Mesenchymal stem cell (in vitro differentiated cells and primary cell): ENCODE data around the gene KCNJ10.

Source experiments
- DNase-seq: peaks from one replicate; pipeline ENCODE4 v3.0.0-alpha.2; 2013
- H2AFZ ChIP-seq: one replicate; pipeline ENCODE4 v1.6.1; 2013; ENCODE audit warnings: low read depth, mild to moderate bottlenecking, control low read depth, inconsistent platforms, low read length, moderate library complexity
- H2AK5ac ChIP-seq: 2 replicates; pipeline ENCODE4 v1.6.1; 2013; ENCODE audit warnings: low read length, moderate library complexity, mild to moderate bottlenecking, inconsistent platforms; ENCODE audit not compliant: severe bottlenecking
- H2BK120ac ChIP-seq: one replicate; pipeline ENCODE4 v1.6.1; 2013; ENCODE audit warnings: low read depth, mild to moderate bottlenecking, inconsistent platforms, low read length, moderate library complexity
- H2BK12ac ChIP-seq, 2 experiments: one replicate each; pipeline ENCODE4 v1.6.1; 2013; ENCODE audit warnings: inconsistent platforms in 2 of 2, low read length in 2 of 2, mild to moderate bottlenecking in 2 of 2, moderate library complexity in 2 of 2, control low read depth in 1 of 2
- H2BK15ac ChIP-seq: one replicate; pipeline ENCODE4 v1.6.1; 2013; ENCODE audit warnings: mild to moderate bottlenecking, low read depth, inconsistent platforms; ENCODE audit not compliant: poor library complexity, severe bottlenecking
- H2BK5ac ChIP-seq: 2 replicates; pipeline ENCODE4 v1.6.1; 2013; ENCODE audit warnings: low read depth, mild to moderate bottlenecking, low read length, control low read depth, inconsistent platforms; ENCODE audit not compliant: poor library complexity, severe bottlenecking
- H3K14ac ChIP-seq, 2 experiments: one replicate each; pipeline ENCODE4 v1.6.1; 2013; ENCODE audit warnings: inconsistent platforms in 2 of 2, low read length in 2 of 2, control low read depth in 1 of 2, mild to moderate bottlenecking in 1 of 2, moderate library complexity in 1 of 2
- H3K18ac ChIP-seq, 2 experiments: one replicate each; pipeline ENCODE4 v1.6.1; 2013; ENCODE audit warnings: inconsistent platforms in 2 of 2, low read length in 2 of 2, control low read depth in 1 of 2, low read depth in 1 of 2, mild to moderate bottlenecking in 1 of 2
- H3K23ac ChIP-seq, 2 experiments: one replicate each; pipeline ENCODE4 v1.6.1; 2013; ENCODE audit warnings: inconsistent platforms in 2 of 2, low read length in 2 of 2, mild to moderate bottlenecking in 2 of 2, moderate library complexity in 2 of 2, control low read depth in 1 of 2
- H3K27ac ChIP-seq: 2 replicates; pipeline ENCODE4 v1.5.1; 2013; ENCODE audit warnings: mild to moderate bottlenecking, moderate library complexity, low read length, control low read depth, inconsistent platforms; ENCODE audit not compliant: poor library complexity, severe bottlenecking
- H3K27me3 ChIP-seq, 2 experiments: 2 replicates each; pipeline versions ENCODE4 v1.6.1 to v1.7.0; 2013; ENCODE audit warnings: low read length in 2 of 2, mild to moderate bottlenecking in 2 of 2, moderate library complexity in 2 of 2, control low read depth in 1 of 2, inconsistent platforms in 1 of 2; ENCODE audit not compliant: control insufficient read depth in 1 of 2, insufficient read depth in 1 of 2
- H3K36me3 ChIP-seq, 2 experiments: 2 replicates each; pipeline versions ENCODE4 v1.6.1 to v1.7.0; 2013; ENCODE audit warnings: low read length in 2 of 2, control low read depth in 1 of 2, inconsistent platforms in 1 of 2, low read depth in 1 of 2, mild to moderate bottlenecking in 1 of 2; ENCODE audit not compliant: insufficient read depth in 2 of 2, control insufficient read depth in 1 of 2
- H3K4ac ChIP-seq, 2 experiments: one replicate each; pipeline ENCODE4 v1.6.1; 2013; ENCODE audit warnings: inconsistent platforms in 2 of 2, low read length in 2 of 2, mild to moderate bottlenecking in 2 of 2, moderate library complexity in 2 of 2, control low read depth in 1 of 2, low read depth in 1 of 2
- H3K4me1 ChIP-seq: 2 replicates; pipeline ENCODE4 v1.6.1; 2013; ENCODE audit warnings: low read depth, low read length, control low read depth; ENCODE audit not compliant: control insufficient read depth, insufficient read depth
- H3K4me2 ChIP-seq: 2 replicates; pipeline ENCODE4 v1.6.1; 2013; ENCODE audit warnings: low read length, mild to moderate bottlenecking, inconsistent platforms; ENCODE audit not compliant: poor library complexity, severe bottlenecking
- H3K4me3 ChIP-seq, 2 experiments: 2 replicates each; pipeline versions ENCODE4 v1.5.1 to v1.7.0; 2013; ENCODE audit warnings: low read length in 2 of 2, mild to moderate bottlenecking in 2 of 2, control low read depth in 1 of 2, low read depth in 1 of 2; ENCODE audit not compliant: insufficient read depth in 1 of 2
- H3K79me1 ChIP-seq: replicated peaks from 2 replicates; pipeline ENCODE4 v1.6.1; 2013; ENCODE audit warnings: mild to moderate bottlenecking, control low read depth, low read length, inconsistent platforms; ENCODE audit not compliant: poor library complexity, severe bottlenecking
- H3K9ac ChIP-seq: 2 replicates; pipeline ENCODE4 v1.7.0; 2013; ENCODE audit warnings: mild to moderate bottlenecking, low read length, moderate library complexity
- H3K9me3 ChIP-seq: 2 replicates; pipeline ENCODE4 v1.7.0; 2013; ENCODE audit warnings: mild to moderate bottlenecking, low read length; ENCODE audit not compliant: control insufficient read depth
- H4K8ac ChIP-seq: one replicate; pipeline ENCODE4 v1.6.1; 2013; ENCODE audit warnings: inconsistent platforms, mild to moderate bottlenecking, low read length, moderate library complexity
- H4K91ac ChIP-seq: one replicate; pipeline ENCODE4 v1.6.1; 2013; ENCODE audit warnings: mild to moderate bottlenecking, low read length, inconsistent platforms
- WGBS: methylation state at CpG from one replicate; pipeline ENCODE4 v1.1.7; 2013; ENCODE audit warnings: mixed read lengths; 5-methylcytosine and 5-hydroxymethylcytosine counted together

The KCNJ10 gene

GRCh38 chr1:159988006-159988405 is 82.0 kb downstream of the KCNJ10 start:
- peaks cover 0 to 6% of the 10 kb centered on the region in 2 experiments for H3K36me3 ChIP-seq
- H3K4ac ChIP-seq: no peak overlapping the region
- H3K79me1 ChIP-seq: no peaks in the 10 kb centered on the region
- no peak for DNase-seq
- no peak overlapping the region for H3K4me2 ChIP-seq
- no peak overlapping the region for H4K91ac ChIP-seq
- no peak overlapping the region for H4K8ac ChIP-seq
- H3K23ac ChIP-seq: no peak overlapping the region
- no peak overlapping the region for H3K9ac ChIP-seq
- H3K4me1 ChIP-seq: no peaks in the 10 kb centered on the region
- H3K18ac ChIP-seq: no peak overlapping the region
- H3K9me3 ChIP-seq: no peaks in the 10 kb centered on the region
- no peak overlapping the region for H2AFZ ChIP-seq
- no peak overlapping the region for H3K4me3 ChIP-seq
- H2BK120ac ChIP-seq: no peak overlapping the region
- no peak overlapping the region for H3K14ac ChIP-seq
- H2AK5ac ChIP-seq: no peak overlapping the region
- no peak overlapping the region for H2BK12ac ChIP-seq
- no peak overlapping the region for H2BK5ac ChIP-seq
- H2BK15ac ChIP-seq: no peak overlapping the region
- WGBS: 65% methylated on average over 1 of the region's 1 CpG
- H3K27me3 ChIP-seq: peaks cover 0 to 48% of the 10 kb centered on the region in 2 experiments
- H3K27ac ChIP-seq: no peak overlapping the region

- Histone ChIP-seq H4K8ac (no peak overlapping the region), H3K27ac (no peak overlapping the region), H3K4me1 (no peaks in the 10 kb centered on the region), H3K23ac (no peak overlapping the region), H3K9ac (no peak overlapping the region), H3K79me1 (no peaks in the 10 kb centered on the region), H3K36me3 (peaks cover 0 to 10% of the 10 kb centered on the region in 2 experiments), H2BK120ac (no peak overlapping the region), H3K27me3 (peaks cover 0 to 45% of the 10 kb centered on the region in 2 experiments), H3K18ac (no peak overlapping the region), H3K4me3 (no peak overlapping the region), H4K91ac (no peak overlapping the region), H2AFZ (no peak overlapping the region), H3K14ac (no peak overlapping the region), H2AK5ac (no peak overlapping the region), H3K4ac (no peak overlapping the region), H2BK15ac (no peak overlapping the region), H2BK5ac (no peak overlapping the region), H2BK12ac (no peak overlapping the region), H3K4me2 (no peak overlapping the region), H3K9me3 (no peaks in the 10 kb centered on the region)
- 74% methylated on average over 4 of the region's 4 CpGs for WGBS
- no peak for DNase-seq
Measured at GRCh38 chr1:159987186-159987585, 82.8 kb downstream of the KCNJ10 start.

DNA sequence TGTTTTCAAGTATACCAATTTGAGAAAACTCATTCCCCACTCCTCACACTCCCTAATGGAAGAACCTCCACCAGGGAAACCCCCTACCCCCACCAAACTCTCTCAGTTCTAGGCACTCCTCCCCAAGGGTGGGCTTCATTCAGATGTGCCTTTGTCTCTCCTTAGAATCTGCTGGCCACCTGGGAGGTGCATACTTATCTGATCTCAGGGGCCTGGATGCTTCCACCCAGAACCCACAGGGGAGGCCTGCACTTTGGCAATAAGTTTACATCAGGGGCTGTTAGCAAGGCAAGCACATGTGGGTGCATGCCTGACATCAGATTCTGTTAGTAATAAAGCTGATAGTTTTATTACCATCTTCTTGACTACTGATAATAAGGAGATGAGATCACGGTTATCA is 83.4 kb downstream of the KCNJ10 start:
- Histone ChIP-seq H3K9ac (no peak overlapping the region), H3K14ac (no peak overlapping the region), H3K4me3 (no peak overlapping the region), H2BK12ac (no peak overlapping the region), H3K27ac (no peak overlapping the region), H3K23ac (no peak overlapping the region), H2AFZ (no peak overlapping the region), H3K79me1 (no peaks in the 10 kb centered on the region), H2BK15ac (no peak overlapping the region), H4K8ac (no peak overlapping the region), H3K27me3 (peaks cover 0 to 40% of the 10 kb centered on the region in 2 experiments), H3K4me1 (no peaks in the 10 kb centered on the region), H3K36me3 (peaks cover 0 to 16% of the 10 kb centered on the region in 2 experiments), H2BK5ac (no peak overlapping the region), H2BK120ac (no peak overlapping the region), H3K4me2 (no peak overlapping the region), H4K91ac (no peak overlapping the region), H3K9me3 (no peaks in the 10 kb centered on the region), H2AK5ac (no peak overlapping the region), H3K18ac (no peak overlapping the region), H3K4ac (no peak overlapping the region)
- no peak for DNase-seq
- 83% methylated on average over 1 of the region's 1 CpG for WGBS

GRCh38 chr1:159986093-159986492 is 83.9 kb downstream of the KCNJ10 start:
- Histone ChIP-seq H2BK12ac (no peak overlapping the region), H2BK15ac (no peak overlapping the region), H3K9me3 (no peaks in the 10 kb centered on the region), H2AFZ (no peak overlapping the region), H3K79me1 (no peaks in the 10 kb centered on the region), H3K4ac (no peak overlapping the region), H3K14ac (no peak overlapping the region), H3K4me3 (no peak overlapping the region), H2BK5ac (no peak overlapping the region), H4K8ac (no peak overlapping the region), H3K4me1 (no peaks in the 10 kb centered on the region), H3K36me3 (peaks cover 0 to 21% of the 10 kb centered on the region in 2 experiments), H2BK120ac (no peak overlapping the region), H3K27me3 (peaks cover 0 to 38% of the 10 kb centered on the region in 2 experiments), H3K18ac (no peak overlapping the region), H3K27ac (no peak overlapping the region), H3K23ac (no peak overlapping the region), H3K9ac (no peak overlapping the region), H4K91ac (no peak overlapping the region), H3K4me2 (no peak overlapping the region), H2AK5ac (no peak overlapping the region)
- 100% methylated on average over 1 of the region's 2 CpGs for WGBS
- DNase-seq: no peak
